Measurements from ENCODE around the gene ORMDL3. TPM values are rescaled to one million over a fixed set of nuclear protein-coding genes. Genes with fewer than 3 reads are reported as not detected.

The ORMDL3 gene
- total RNA-seq (2022) (14.7 and 17.0 TPM in 2 replicates), Bru-seq, nascent RNA (percentile 46 among the genes with signal in this experiment), BruChase-seq, experiment 1, labeled RNA remaining after a 6-hour chase (percentile 81 among the genes with signal in this experiment), BruChase-seq, experiment 2, labeled RNA remaining after a 2-hour chase (percentile 66 among the genes with signal in this experiment)
- long read RNA-seq, partial matches to known transcripts: 0 of 2 reads
- long read RNA-seq, other reads (novel, unspliced or antisense): 2 of 2 reads

- TF ChIP-seq CTCF (IDR thresholded peaks at IDR 0.05; ENCODE audit: unreplicated experiment): no peak
- DNase-seq (ENCODE audit: unreplicated experiment): peak; percentile 87
- CTCF ChIA-PET: no interaction called here
- BruUV-seq (replicated peaks): no TSS peak
- Mint-ChIP-seq H3K36me3 (ENCODE audit: insufficient read depth, unreplicated experiment) (peaks cover 7% of the 10 kb centered on the region), H3K27ac (ENCODE audit: low read depth, unreplicated experiment) (peak within 1 kb of the TSS; percentile 2), H3K4me1 (ENCODE audit: insufficient read depth, unreplicated experiment) (peaks cover 18% of the 10 kb centered on the region), H3K27me3 (ENCODE audit: insufficient read depth, unreplicated experiment) (no peaks in the 10 kb centered on the region), H3K4me3 (ENCODE audit: unreplicated experiment) (peak within 1 kb of the TSS; percentile 69), H3K9me3 (ENCODE audit: unreplicated experiment) (no peaks in the 10 kb centered on the region)
- POLR2A ChIA-PET: interaction anchor here (0.7 to 1.9 kb wide), 5 partner anchors 11 to 305 kb away, joined by 3 to 7 read pairs (median 5); no protein-coding TSS in a partner anchor
- intact Hi-C loops (cut with micrococcal nuclease): no loop called here
Observed at GRCh38 chr17:39927101-39927928, at the start of gene ORMDL3, which contains the start of gene LRRC3C. Gene ORMDL3 (minus strand): TSS chr17:39927601. CDS start chr17:39924203, 3,398 bp downstream. Gene LRRC3C (plus strand): TSS chr17:39927732. CDS start chr17:39941524, 13,792 bp downstream.

- Mint-ChIP-seq H3K27me3 (ENCODE audit: insufficient read depth, unreplicated experiment) (peaks cover 20% of the 10 kb centered on the region), H3K4me3 (ENCODE audit: unreplicated experiment) (no peak overlapping the region), H3K4me1 (ENCODE audit: insufficient read depth, unreplicated experiment) (peaks cover 16% of the 10 kb centered on the region), H3K9me3 (ENCODE audit: unreplicated experiment) (no peaks in the 10 kb centered on the region), H3K36me3 (ENCODE audit: insufficient read depth, unreplicated experiment) (no peaks in the 10 kb centered on the region), H3K27ac (ENCODE audit: low read depth, unreplicated experiment) (no peak overlapping the region)
- intact Hi-C loops (cut with micrococcal nuclease): no loop called here
- no TSS peak for BruUV-seq (replicated peaks)
- no peak for DNase-seq (ENCODE audit: unreplicated experiment)
- POLR2A ChIA-PET: interaction anchor here (0.6 kb wide), 3 partner anchors 16 to 295 kb away, joined by 3 read pairs; no protein-coding TSS in a partner anchor
- TF ChIP-seq CTCF (IDR thresholded peaks at IDR 0.05; ENCODE audit: unreplicated experiment): no peak
- CTCF ChIA-PET: interaction anchor here (0.6 to 1.0 kb wide), 4 partner anchors 14 to 192 kb away, joined by 3 to 7 read pairs (median 3); no protein-coding TSS in a partner anchor
Observed at GRCh38 chr17:39975801-39976200, 48.4 kb upstream of the ORMDL3 start.

- Mint-ChIP-seq H3K4me1 (ENCODE audit: insufficient read depth, unreplicated experiment) (peaks cover 6% of the 10 kb centered on the region), H3K27ac (ENCODE audit: low read depth, unreplicated experiment) (no peak overlapping the region), H3K9me3 (ENCODE audit: unreplicated experiment) (no peaks in the 10 kb centered on the region), H3K36me3 (ENCODE audit: insufficient read depth, unreplicated experiment) (no peaks in the 10 kb centered on the region), H3K4me3 (ENCODE audit: unreplicated experiment) (no peak overlapping the region), H3K27me3 (ENCODE audit: insufficient read depth, unreplicated experiment) (peaks cover 33% of the 10 kb centered on the region)
- TF ChIP-seq CTCF (IDR thresholded peaks at IDR 0.05; ENCODE audit: unreplicated experiment): no peak
- CTCF ChIA-PET: interaction anchor here (0.6 kb wide), 1 partner anchor 110 kb away, joined by 4 read pairs; no protein-coding TSS in a partner anchor
- no peak for DNase-seq (ENCODE audit: unreplicated experiment)
- intact Hi-C loops (cut with micrococcal nuclease): no loop called here
- no TSS peak for BruUV-seq (replicated peaks)
- POLR2A ChIA-PET: no interaction called here
Observed at GRCh38 chr17:39974433-39974832, 47.0 kb upstream of the ORMDL3 start.

- intact Hi-C loops (cut with micrococcal nuclease): no loop called here
- Mint-ChIP-seq H3K9me3 (ENCODE audit: unreplicated experiment) (no peaks in the 10 kb centered on the region), H3K27me3 (ENCODE audit: insufficient read depth, unreplicated experiment) (peaks cover 43% of the 10 kb centered on the region), H3K27ac (ENCODE audit: low read depth, unreplicated experiment) (no peak overlapping the region), H3K4me3 (ENCODE audit: unreplicated experiment) (no peak overlapping the region), H3K36me3 (ENCODE audit: insufficient read depth, unreplicated experiment) (no peaks in the 10 kb centered on the region), H3K4me1 (ENCODE audit: insufficient read depth, unreplicated experiment) (no peaks in the 10 kb centered on the region)
- peak; percentile 47 for DNase-seq (ENCODE audit: unreplicated experiment)
- no TSS peak for BruUV-seq (replicated peaks)
- ChIA-PET CTCF (interaction anchor here (0.6 to 1.0 kb wide), 5 partner anchors 8 to 350 kb away, joined by 3 to 9 read pairs (median 4); no protein-coding TSS in a partner anchor), POLR2A (interaction anchor here (0.6 kb wide), 1 partner anchor 22 kb away, joined by 4 read pairs; no protein-coding TSS in a partner anchor)
- TF ChIP-seq CTCF (IDR thresholded peaks at IDR 0.05; ENCODE audit: unreplicated experiment): no peak
Observed at GRCh38 chr17:39973496-39973895, 46.1 kb upstream of the ORMDL3 start.
